SK-N-SH treated with all-trans-retinoic acid at 6 μM for 48 hours (cell line): ENCODE data around the gene FBXL14.

Source experiments
- ATAC-seq: fragments of 200-7000 bp; cut with Tn5 transposase; 3 replicates; pipeline ENCODE4 v1.9.1; 2020; ENCODE audit warnings: mild to moderate bottlenecking, moderate library complexity
- BACH2 ChIP-seq: fragments of 250-450 bp; sonication (Bioruptor Pico); IDR thresholded peaks from 2 replicates; pipeline ENCODE4 v1.9.0; 2021; ENCODE audit warnings: mild to moderate bottlenecking, borderline replicate concordance
- ESRRG ChIP-seq: fragments of 250-450 bp; sonication (Bioruptor Pico); IDR thresholded peaks from 2 replicates; pipeline ENCODE4 v1.6.1; 2021; ENCODE audit warnings: mild to moderate bottlenecking
- GLIS3 ChIP-seq: fragments of 250-450 bp; sonication (Bioruptor Pico); IDR thresholded peaks from 2 replicates; pipeline ENCODE4 v1.5.0; 2020; ENCODE audit warnings: mild to moderate bottlenecking, moderate library complexity
- ISL1 ChIP-seq: fragments of 250-450 bp; sonication (Bioruptor Pico); IDR thresholded peaks from 2 replicates; pipeline ENCODE4 v2.1.2; 2022; ENCODE audit warnings: mild to moderate bottlenecking, moderate library complexity
- OSR1 ChIP-seq: fragments of 250-450 bp; sonication (Bioruptor Pico); IDR thresholded peaks from 2 replicates; pipeline ENCODE4 v1.8.0; 2022; ENCODE audit warnings: moderate library complexity, mild to moderate bottlenecking, inconsistent platforms
- PPARA ChIP-seq: fragments of 250-450 bp; sonication (Bioruptor Pico); IDR thresholded peaks from 2 replicates; pipeline ENCODE4 v1.5.0; 2020; ENCODE audit warnings: mild to moderate bottlenecking, borderline replicate concordance
- RARB ChIP-seq: fragments of 250-450 bp; sonication (Bioruptor Pico); IDR thresholded peaks from 2 replicates; pipeline ENCODE4 v1.8.0; 2021; ENCODE audit warnings: mild to moderate bottlenecking, moderate library complexity
- SNAI2 ChIP-seq: fragments of 250-450 bp; sonication (Bioruptor Pico); IDR thresholded peaks from 2 replicates; pipeline ENCODE4 v1.5.0; 2020; ENCODE audit warnings: mild to moderate bottlenecking, moderate library complexity
- TCF4 ChIP-seq: fragments of 250-450 bp; sonication (Bioruptor Pico); IDR thresholded peaks from 2 replicates; pipeline ENCODE4 v1.8.0; 2021; ENCODE audit warnings: mild to moderate bottlenecking, moderate library complexity, borderline replicate concordance
- ZC3H10 ChIP-seq: fragments of 250-450 bp; sonication (Bioruptor Pico); IDR thresholded peaks from 2 replicates; pipeline ENCODE4 v1.5.1; 2021; ENCODE audit warnings: mild to moderate bottlenecking, moderate library complexity
- ZFP3 ChIP-seq: fragments of 250-450 bp; sonication (Bioruptor Pico); IDR thresholded peaks from 2 replicates; pipeline ENCODE4 v1.5.0; 2020; ENCODE audit warnings: mild to moderate bottlenecking, moderate library complexity
- ZFP30 ChIP-seq: fragments of 450-650 bp; formaldehyde crosslinking; IDR thresholded peaks from 2 replicates; pipeline ENCODE4 v1.5.0; 2022; ENCODE audit warnings: mild to moderate bottlenecking, moderate library complexity
- ZNF565 ChIP-seq: fragments of 450-650 bp; formaldehyde crosslinking; conservative IDR thresholded peaks from 2 replicates; pipeline ENCODE4 v1.5.0; 2020; ENCODE audit warnings: low read depth, mild to moderate bottlenecking, moderate library complexity
- ZNF70 ChIP-seq: fragments of 450-650 bp; formaldehyde crosslinking; IDR thresholded peaks from 2 replicates; pipeline ENCODE4 v1.5.0; 2020; ENCODE audit warnings: mild to moderate bottlenecking, moderate library complexity
- ZNF8 ChIP-seq: fragments of 450-650 bp; formaldehyde crosslinking; IDR thresholded peaks from 2 replicates; pipeline ENCODE4 v1.5.0; 2020; ENCODE audit warnings: mild to moderate bottlenecking, moderate library complexity
- TF ChIP-seq, protein P1 (sequence below): fragments of 250-450 bp; sonication (Bioruptor Pico); IDR thresholded peaks from 2 replicates; pipeline ENCODE4 v1.5.1; 2020; ENCODE audit warnings: low read depth, mild to moderate bottlenecking, moderate library complexity
- TF ChIP-seq, protein P2 (sequence below): fragments of 250-450 bp; sonication (Bioruptor Pico); IDR thresholded peaks from 2 replicates; pipeline ENCODE4 v1.5.1; 2021; ENCODE audit warnings: mild to moderate bottlenecking, moderate library complexity
- TF ChIP-seq, protein P3 (sequence below): fragments of 250-450 bp; sonication (Bioruptor Pico); IDR thresholded peaks from 2 replicates; pipeline ENCODE4 v1.8.0; 2020; ENCODE audit warnings: mild to moderate bottlenecking, moderate library complexity, borderline replicate concordance
- TF ChIP-seq, protein P4 (sequence below): fragments of 250-450 bp; sonication (Bioruptor Pico); IDR thresholded peaks from 2 replicates; pipeline ENCODE4 v1.5.0; 2020; ENCODE audit warnings: mild to moderate bottlenecking, moderate library complexity

The FBXL14 gene

DNA sequence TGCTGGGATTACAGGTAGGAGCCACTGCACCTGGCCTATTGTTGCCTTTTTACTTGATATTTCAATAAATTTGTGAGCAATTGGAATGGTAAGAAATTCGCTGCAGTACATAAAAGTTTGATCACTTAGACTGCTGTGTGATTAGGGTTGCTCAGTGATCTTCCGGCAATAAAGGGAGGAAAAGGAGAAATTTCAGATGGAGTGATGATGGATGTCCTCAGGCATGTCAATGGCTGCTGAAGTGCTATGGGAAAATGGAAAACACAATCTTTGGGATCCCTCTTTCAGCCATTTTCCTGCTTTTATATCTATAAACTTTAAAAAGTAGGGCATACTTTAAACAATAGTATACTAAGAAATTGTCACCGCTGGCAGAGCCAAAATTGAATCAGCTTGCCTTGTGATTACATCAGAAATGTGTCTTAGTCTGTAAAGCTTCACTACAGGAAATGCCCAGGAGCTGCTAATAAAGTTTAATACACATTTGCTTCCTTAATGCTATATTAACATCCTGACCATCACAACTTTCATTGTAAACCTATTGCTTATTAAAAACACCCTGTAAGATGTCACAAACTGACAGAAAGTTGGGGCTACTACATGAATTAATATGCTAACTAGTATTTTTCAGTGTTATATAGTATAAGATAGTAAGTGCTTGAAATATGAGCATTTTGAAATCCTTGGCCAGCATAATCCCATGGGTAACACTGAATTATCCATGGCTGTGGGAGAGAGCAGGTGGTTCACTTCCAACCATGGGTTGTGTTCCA, 13.7 kb upstream of the FBXL14 start (continued):
- TF ChIP-seq, protein P1, sequence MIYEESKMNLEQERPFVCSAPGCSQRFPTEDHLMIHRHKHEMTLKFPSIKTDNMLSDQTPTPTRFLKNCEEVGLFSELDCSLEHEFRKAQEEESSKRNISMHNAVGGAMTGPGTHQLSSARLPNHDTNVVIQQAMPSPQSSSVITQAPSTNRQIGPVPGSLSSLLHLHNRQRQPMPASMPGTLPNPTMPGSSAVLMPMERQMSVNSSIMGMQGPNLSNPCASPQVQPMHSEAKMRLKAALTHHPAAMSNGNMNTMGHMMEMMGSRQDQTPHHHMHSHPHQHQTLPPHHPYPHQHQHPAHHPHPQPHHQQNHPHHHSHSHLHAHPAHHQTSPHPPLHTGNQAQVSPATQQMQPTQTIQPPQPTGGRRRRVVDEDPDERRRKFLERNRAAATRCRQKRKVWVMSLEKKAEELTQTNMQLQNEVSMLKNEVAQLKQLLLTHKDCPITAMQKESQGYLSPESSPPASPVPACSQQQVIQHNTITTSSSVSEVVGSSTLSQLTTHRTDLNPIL (CRISPR knock-in tag) = no peak
- TF ChIP-seq RARB (no peak), TCF4 (no peak), ISL1 (CRISPR knock-in tag) (no peak), GLIS3 (no peak), ESRRG (CRISPR knock-in tag) (no peak), BACH2 (CRISPR knock-in tag) (no peak), ZFP30 (CRISPR knock-in tag) (no peak)
- TF ChIP-seq, protein P2, sequence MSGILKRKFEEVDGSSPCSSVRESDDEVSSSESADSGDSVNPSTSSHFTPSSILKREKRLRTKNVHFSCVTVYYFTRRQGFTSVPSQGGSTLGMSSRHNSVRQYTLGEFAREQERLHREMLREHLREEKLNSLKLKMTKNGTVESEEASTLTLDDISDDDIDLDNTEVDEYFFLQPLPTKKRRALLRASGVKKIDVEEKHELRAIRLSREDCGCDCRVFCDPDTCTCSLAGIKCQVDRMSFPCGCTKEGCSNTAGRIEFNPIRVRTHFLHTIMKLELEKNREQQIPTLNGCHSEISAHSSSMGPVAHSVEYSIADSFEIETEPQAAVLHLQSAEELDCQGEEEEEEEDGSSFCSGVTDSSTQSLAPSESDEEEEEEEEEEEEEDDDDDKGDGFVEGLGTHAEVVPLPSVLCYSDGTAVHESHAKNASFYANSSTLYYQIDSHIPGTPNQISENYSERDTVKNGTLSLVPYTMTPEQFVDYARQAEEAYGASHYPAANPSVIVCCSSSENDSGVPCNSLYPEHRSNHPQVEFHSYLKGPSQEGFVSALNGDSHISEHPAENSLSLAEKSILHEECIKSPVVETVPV (CRISPR knock-in tag) = no peak

DNA sequence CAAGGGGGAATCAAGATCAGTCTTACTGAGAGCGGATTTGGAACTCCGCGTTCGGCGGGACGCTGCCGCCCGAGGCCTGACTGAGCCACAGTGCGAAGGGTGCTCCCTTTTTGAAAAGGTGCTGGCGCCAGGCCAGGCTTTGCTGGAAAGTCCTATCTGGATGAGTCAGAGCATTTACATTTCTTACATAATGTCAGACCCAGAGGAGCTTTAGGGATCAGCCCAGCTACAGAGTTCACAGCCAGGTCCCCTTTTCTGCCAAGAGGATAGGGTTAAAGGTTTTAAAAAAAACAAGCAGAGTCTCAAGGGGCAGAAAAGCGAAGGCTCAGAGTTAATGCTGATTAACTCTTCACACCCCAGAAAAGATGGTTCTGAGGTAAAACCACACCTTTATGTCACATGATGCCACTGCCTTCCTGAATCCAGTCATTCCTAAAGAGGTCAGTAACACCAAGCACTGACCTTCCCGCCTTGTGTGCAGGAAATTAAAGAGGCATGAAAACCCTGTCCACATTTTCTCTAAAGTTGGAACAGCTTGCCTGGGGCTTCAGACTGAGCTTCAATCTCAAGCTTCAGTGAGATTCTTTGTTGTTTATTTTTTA, 11.7 kb upstream of the FBXL14 start:
- TF ChIP-seq, protein P1 (CRISPR knock-in tag) = no peak
- TF ChIP-seq, protein P2 (CRISPR knock-in tag) = no peak
- TF ChIP-seq ZFP30 (CRISPR knock-in tag) (no peak), GLIS3 (no peak), PPARA (CRISPR knock-in tag) (no peak), ZFP3 (CRISPR knock-in tag) (no peak), ZNF8 (CRISPR knock-in tag) (no peak), OSR1 (no peak), ZNF70 (no peak), ZNF565 (CRISPR knock-in tag) (no peak)
- TF ChIP-seq, protein P3, sequence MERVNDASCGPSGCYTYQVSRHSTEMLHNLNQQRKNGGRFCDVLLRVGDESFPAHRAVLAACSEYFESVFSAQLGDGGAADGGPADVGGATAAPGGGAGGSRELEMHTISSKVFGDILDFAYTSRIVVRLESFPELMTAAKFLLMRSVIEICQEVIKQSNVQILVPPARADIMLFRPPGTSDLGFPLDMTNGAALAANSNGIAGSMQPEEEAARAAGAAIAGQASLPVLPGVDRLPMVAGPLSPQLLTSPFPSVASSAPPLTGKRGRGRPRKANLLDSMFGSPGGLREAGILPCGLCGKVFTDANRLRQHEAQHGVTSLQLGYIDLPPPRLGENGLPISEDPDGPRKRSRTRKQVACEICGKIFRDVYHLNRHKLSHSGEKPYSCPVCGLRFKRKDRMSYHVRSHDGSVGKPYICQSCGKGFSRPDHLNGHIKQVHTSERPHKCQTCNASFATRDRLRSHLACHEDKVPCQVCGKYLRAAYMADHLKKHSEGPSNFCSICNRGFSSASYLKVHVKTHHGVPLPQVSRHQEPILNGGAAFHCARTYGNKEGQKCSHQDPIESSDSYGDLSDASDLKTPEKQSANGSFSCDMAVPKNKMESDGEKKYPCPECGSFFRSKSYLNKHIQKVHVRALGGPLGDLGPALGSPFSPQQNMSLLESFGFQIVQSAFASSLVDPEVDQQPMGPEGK (CRISPR knock-in tag) = no peak
- peak; percentile 75 for ATAC-seq

DNA sequence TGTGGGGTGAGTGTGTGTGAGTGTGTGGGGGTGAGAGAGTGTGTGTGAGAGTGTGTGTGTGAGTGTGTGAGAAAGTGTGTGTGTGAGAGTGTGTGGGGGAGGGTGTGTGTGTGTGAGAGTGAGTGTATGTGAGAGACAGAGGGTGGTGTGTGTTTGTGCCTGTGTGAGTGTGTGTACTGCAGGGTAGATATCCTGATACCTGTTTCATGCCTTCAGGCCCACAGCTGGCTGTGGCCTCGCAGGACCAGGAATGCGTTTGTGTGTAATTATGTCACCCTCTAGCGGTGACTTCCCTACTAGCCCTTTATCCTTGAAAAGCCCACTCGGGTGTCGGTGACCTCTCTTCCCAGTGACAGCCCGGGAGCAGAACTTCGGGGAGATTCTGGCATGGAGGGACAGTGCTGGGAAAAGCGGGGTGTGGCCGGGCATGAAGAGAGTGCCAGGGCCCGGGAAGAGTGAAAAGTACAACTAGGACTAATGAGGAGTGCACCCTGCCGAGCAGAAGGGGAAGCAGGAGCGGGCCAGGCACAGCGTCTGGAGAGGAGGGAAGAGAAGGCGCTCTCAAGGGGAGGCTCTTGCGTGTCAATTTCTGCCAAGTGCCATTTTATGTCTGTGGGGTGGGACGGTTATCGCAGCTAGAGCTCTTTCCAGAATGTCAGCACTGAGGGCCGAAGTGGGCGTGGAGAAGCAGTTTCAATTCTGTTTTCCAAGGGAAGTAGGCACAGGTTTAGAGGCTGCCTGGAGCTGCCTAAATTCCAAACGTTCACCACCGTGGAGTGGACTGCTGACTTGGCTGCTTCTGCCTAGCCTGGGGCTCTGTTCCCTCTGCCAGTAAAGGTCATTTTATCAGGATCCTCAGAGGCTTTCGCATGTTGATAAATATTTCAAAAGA, 11.0 kb upstream of the FBXL14 start:
- TF ChIP-seq, protein P4, sequence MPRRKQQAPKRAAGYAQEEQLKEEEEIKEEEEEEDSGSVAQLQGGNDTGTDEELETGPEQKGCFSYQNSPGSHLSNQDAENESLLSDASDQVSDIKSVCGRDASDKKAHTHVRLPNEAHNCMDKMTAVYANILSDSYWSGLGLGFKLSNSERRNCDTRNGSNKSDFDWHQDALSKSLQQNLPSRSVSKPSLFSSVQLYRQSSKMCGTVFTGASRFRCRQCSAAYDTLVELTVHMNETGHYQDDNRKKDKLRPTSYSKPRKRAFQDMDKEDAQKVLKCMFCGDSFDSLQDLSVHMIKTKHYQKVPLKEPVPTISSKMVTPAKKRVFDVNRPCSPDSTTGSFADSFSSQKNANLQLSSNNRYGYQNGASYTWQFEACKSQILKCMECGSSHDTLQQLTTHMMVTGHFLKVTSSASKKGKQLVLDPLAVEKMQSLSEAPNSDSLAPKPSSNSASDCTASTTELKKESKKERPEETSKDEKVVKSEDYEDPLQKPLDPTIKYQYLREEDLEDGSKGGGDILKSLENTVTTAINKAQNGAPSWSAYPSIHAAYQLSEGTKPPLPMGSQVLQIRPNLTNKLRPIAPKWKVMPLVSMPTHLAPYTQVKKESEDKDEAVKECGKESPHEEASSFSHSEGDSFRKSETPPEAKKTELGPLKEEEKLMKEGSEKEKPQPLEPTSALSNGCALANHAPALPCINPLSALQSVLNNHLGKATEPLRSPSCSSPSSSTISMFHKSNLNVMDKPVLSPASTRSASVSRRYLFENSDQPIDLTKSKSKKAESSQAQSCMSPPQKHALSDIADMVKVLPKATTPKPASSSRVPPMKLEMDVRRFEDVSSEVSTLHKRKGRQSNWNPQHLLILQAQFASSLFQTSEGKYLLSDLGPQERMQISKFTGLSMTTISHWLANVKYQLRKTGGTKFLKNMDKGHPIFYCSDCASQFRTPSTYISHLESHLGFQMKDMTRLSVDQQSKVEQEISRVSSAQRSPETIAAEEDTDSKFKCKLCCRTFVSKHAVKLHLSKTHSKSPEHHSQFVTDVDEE (CRISPR knock-in tag) = no peak
- TF ChIP-seq TCF4 (no peak), ZFP30 (CRISPR knock-in tag) (no peak), SNAI2 (CRISPR knock-in tag) (no peak), ZFP3 (CRISPR knock-in tag) (no peak), ZC3H10 (CRISPR knock-in tag) (no peak), RARB (no peak)
- TF ChIP-seq, protein P3 (CRISPR knock-in tag) = no peak
- TF ChIP-seq, protein P1 (CRISPR knock-in tag) = no peak
- ATAC-seq = peak; percentile 88
